ENCODE results near the gene TMEM214.

Gene TMEM214

GRCh38 chr2:27041752-27042151 lies 9.0 kb downstream of the TMEM214 start:
- no peak for DNase-seq

GRCh38 chr2:27042159-27042661 lies 9.4 kb downstream of the TMEM214 start:
- DNase-seq: no peak

GRCh38 chr2:27042985-27043634 lies 10.3 kb downstream of the TMEM214 start:
- DNase-seq: no peak

GRCh38 chr2:27049422-27050280 lies 16.9 kb downstream of the TMEM214 start:
- DNase-seq: peak; percentile 87

GRCh38 chr2:27050281-27050995 lies 17.7 kb downstream of the TMEM214 start:
- peak; percentile 96 for DNase-seq

- DNase-seq: peak; percentile 98
These were observed 18.5 kb downstream of the TMEM214 start, which contains the start of gene AGBL5 for GRCh38 chr2:27050996-27051901. Gene AGBL5, plus strand, starts transcription at chr2:27051668. Its CDS starts 1,291 bp downstream, at chr2:27052959.

- peak; percentile 82 for DNase-seq
These were observed 19.3 kb downstream of the TMEM214 start for GRCh38 chr2:27051902-27052645.

GRCh38 chr2:27053321-27053720 lies 20.6 kb downstream of the TMEM214 start:
- DNase-seq: no peak

- no peak for DNase-seq
These were observed 21.0 kb downstream of the TMEM214 start for GRCh38 chr2:27053776-27054175.

GRCh38 chr2:27054721-27055120 lies 22.0 kb downstream of the TMEM214 start:
- DNase-seq: no peak

- no peak for DNase-seq
These were observed 24.4 kb downstream of the TMEM214 start for GRCh38 chr2:27057184-27057583.

- no peak for DNase-seq
These were observed 25.4 kb downstream of the TMEM214 start for GRCh38 chr2:27058210-27058609.

GRCh38 chr2:27059141-27059820 lies 26.5 kb downstream of the TMEM214 start:
- DNase-seq: no peak

- no peak for DNase-seq
These were observed 27.6 kb downstream of the TMEM214 start for GRCh38 chr2:27060323-27060722.

- DNase-seq: no peak
These were observed 32.4 kb downstream of the TMEM214 start for GRCh38 chr2:27065128-27065527.

- no peak for DNase-seq
These were observed 34.6 kb downstream of the TMEM214 start for GRCh38 chr2:27067385-27067784.

GRCh38 chr2:27069436-27069835 lies 36.7 kb downstream of the TMEM214 start:
- DNase-seq: no peak

- no peak for DNase-seq
These were observed 37.3 kb downstream of the TMEM214 start for GRCh38 chr2:27069961-27070618.

GRCh38 chr2:27070653-27071276 lies 38.0 kb downstream of the TMEM214 start:
- no peak for DNase-seq
